ENCODE data around the gene GON4L. TPM values are rescaled to one million over a fixed set of nuclear protein-coding genes. Genes with fewer than 3 reads are reported as not detected.
A peak's percentile ranks its signal among the peaks of the same experiment; 100 is the strongest.

The GON4L gene
- total RNA-seq, 4 donors from 2014 or later = 24.9 to 43.9 (median 33.6) TPM

- peak in 1 of 2 donors; percentile 2 for DNase-seq (ENCODE audit: low spot score in 2 of 2)
- 69 to 74% methylated on average over 2 of the region's 2 CpGs for WGBS, 2 donors
- no peak overlapping the region for H3K4me3 ChIP-seq (ENCODE audit: low read depth, poor library complexity, severe bottlenecking)
- intact Hi-C loops (cut with DNase I; ENCODE audit: low total_unique reads) = no loop called here
- TF ChIP-seq CTCF (IDR thresholded peaks at IDR 0.05) = no peak
- TF ChIP-seq POLR2A (IDR thresholded peaks at IDR 0.05) = no peak
Observed at GRCh38 chr1:155889566-155889965, 32.6 kb upstream of the GON4L start.

GRCh38 chr1:155888481-155888880, 31.5 kb upstream of the GON4L start:
- TF ChIP-seq POLR2A (IDR thresholded peaks at IDR 0.05) = no peak
- no peak for TF ChIP-seq CTCF (IDR thresholded peaks at IDR 0.05)
- intact Hi-C loops (cut with DNase I; ENCODE audit: low total_unique reads) = no loop called here
- peak in 1 of 2 donors; percentile 5 for DNase-seq (ENCODE audit: low spot score in 2 of 2)
- WGBS, 2 donors = 99 to 100% methylated on average over 5 of the region's 5 CpGs
- H3K4me3 ChIP-seq (ENCODE audit: low read depth, poor library complexity, severe bottlenecking) = no peak overlapping the region

- intact Hi-C loops (cut with DNase I; ENCODE audit: low total_unique reads) = no loop called here
- no peak for TF ChIP-seq CTCF (IDR thresholded peaks at IDR 0.05)
- TF ChIP-seq POLR2A (IDR thresholded peaks at IDR 0.05) = no peak
- DNase-seq (ENCODE audit: low spot score in 2 of 2) = no peak
- no peak overlapping the region for H3K4me3 ChIP-seq (ENCODE audit: low read depth, poor library complexity, severe bottlenecking)
Observed at GRCh38 chr1:155884982-155885381, 28.0 kb upstream of the GON4L start.

GRCh38 chr1:155884031-155884960, 27.3 kb upstream of the GON4L start:
- intact Hi-C loops (cut with DNase I; ENCODE audit: low total_unique reads) = no loop called here
- TF ChIP-seq POLR2A (IDR thresholded peaks at IDR 0.05) (no peak), CTCF (IDR thresholded peaks at IDR 0.05) (no peak)
- DNase-seq (ENCODE audit: low spot score in 2 of 2) = peak in 1 of 2 donors; percentile 58
- H3K4me3 ChIP-seq (ENCODE audit: low read depth, poor library complexity, severe bottlenecking) = no peak overlapping the region
- WGBS, 2 donors = 72% methylated on average over 9 of the region's 9 CpGs

GRCh38 chr1:155882766-155883165, 25.8 kb upstream of the GON4L start:
- H3K4me3 ChIP-seq (ENCODE audit: low read depth, poor library complexity, severe bottlenecking) = no peak overlapping the region
- no peak for DNase-seq (ENCODE audit: low spot score in 2 of 2)
- no peak for TF ChIP-seq POLR2A (IDR thresholded peaks at IDR 0.05)
- TF ChIP-seq CTCF (IDR thresholded peaks at IDR 0.05) = no peak
- intact Hi-C loops (cut with DNase I; ENCODE audit: low total_unique reads) = no loop called here
- 71 to 76% methylated on average over 2 of the region's 2 CpGs for WGBS, 2 donors
